Neuron (in vitro differentiated cells): ENCODE results near the gene MBP.
A peak's percentile ranks its signal among the peaks of the same experiment; 100 is the strongest.

Experiments used
- H2AFZ ChIP-seq: one replicate; pipeline ENCODE4 v1.6.1; 2013; ENCODE audit warnings: low read depth, mild to moderate bottlenecking, inconsistent platforms, low read length, moderate library complexity
- H3K27me3 ChIP-seq: one replicate; pipeline ENCODE4 v1.6.1; 2013; ENCODE audit warnings: low read length; ENCODE audit not compliant: insufficient read depth
- H3K36me3 ChIP-seq: one replicate; pipeline ENCODE4 v1.6.1; 2013; ENCODE audit warnings: low read length; ENCODE audit not compliant: insufficient read depth
- H3K4me1 ChIP-seq: one replicate; pipeline ENCODE4 v1.6.1; 2013; ENCODE audit warnings: low read length; ENCODE audit not compliant: insufficient read depth
- H3K4me3 ChIP-seq: 2 replicates; pipeline ENCODE4 v1.5.1; 2013; ENCODE audit warnings: mild to moderate bottlenecking, low read length, moderate library complexity
- H3K9me3 ChIP-seq: one replicate; pipeline ENCODE4 v1.6.1; 2013; ENCODE audit warnings: low read length

The MBP gene

GRCh38 chr18:77017355-77017754 is 115.2 kb downstream of the MBP start:
- H3K36me3 ChIP-seq, result no peaks in the 10 kb centered on the region
- H3K4me1 ChIP-seq, result peaks cover 19% of the 10 kb centered on the region
- H2AFZ ChIP-seq, result no peak overlapping the region
- no peaks in the 10 kb centered on the region for H3K27me3 ChIP-seq
- no peaks in the 10 kb centered on the region for H3K9me3 ChIP-seq
- H3K4me3 ChIP-seq, result no peak overlapping the region

DNA sequence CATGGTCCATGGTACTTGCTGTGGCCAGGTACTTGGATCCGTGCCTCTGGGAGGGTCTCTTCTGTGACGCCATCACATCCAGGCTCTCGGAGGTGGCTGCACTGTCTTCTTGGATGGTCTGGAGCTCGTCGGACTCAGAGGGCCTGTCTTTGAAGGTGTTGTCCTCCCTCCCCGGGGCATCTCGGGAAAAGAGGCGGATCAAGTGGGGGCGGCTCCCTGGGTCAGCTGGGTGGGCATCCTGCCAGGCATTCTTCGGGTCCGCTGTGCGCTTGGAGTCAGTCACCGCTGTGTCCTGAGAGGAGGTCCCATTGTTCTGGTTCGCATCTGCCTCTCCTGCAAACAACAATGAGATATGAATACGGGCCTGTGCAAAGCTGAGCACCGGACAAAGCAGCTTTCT is 115.6 kb downstream of the MBP start:
- Histone ChIP-seq H2AFZ (no peak overlapping the region), H3K27me3 (no peaks in the 10 kb centered on the region), H3K36me3 (no peaks in the 10 kb centered on the region), H3K9me3 (no peaks in the 10 kb centered on the region), H3K4me3 (no peak overlapping the region), H3K4me1 (peaks cover 19% of the 10 kb centered on the region)

DNA sequence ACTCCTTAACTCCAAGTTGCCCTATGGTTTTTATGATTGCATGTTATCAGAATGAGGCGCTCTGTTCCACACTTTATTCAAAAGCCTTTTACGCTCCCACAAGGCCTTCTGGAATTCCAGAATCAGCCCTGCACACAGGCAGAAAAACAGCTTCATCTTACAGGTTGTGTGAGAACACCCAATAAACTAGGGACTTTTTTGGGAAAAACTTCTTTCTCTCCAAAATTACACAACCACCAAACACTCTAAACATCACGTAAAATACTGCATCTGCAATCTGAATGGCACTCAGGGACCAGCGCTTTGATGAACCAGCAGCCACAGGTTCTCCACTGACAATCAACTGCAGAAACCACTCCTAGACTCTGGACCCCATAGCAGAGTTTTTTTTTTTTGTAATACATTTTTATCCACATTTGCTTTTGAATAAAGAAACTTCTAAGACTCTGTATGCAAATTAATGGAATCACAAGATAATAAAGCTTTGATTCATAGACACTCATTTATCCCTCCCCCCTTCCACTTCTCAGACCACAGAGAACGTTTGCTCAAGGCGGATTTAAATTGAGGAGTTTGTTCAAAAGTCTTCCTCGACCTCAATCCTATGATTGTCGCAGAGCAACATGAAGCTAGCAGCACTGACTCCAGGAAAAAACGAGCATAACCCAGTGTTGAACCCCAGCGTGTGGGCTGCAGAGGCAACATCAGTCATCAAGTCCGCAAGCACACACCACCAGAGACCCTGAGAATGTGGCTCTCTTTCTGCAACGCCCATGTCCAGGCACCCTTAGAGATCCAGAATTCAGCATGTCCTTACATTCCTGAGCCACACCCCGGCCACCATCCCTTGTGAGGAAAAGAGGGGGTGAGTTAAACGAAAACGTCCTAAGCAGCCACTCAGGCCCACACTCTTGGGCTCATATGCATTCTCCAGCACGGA is 116.5 kb downstream of the MBP start:
- H3K27me3 ChIP-seq, result no peaks in the 10 kb centered on the region
- H2AFZ ChIP-seq, result no peak overlapping the region
- no peak overlapping the region for H3K4me3 ChIP-seq
- peaks cover 19% of the 10 kb centered on the region for H3K4me1 ChIP-seq
- H3K36me3 ChIP-seq, result no peaks in the 10 kb centered on the region
- H3K9me3 ChIP-seq, result no peaks in the 10 kb centered on the region

- Histone ChIP-seq H2AFZ (no peak overlapping the region), H3K4me3 (no peak overlapping the region), H3K9me3 (no peaks in the 10 kb centered on the region), H3K27me3 (no peaks in the 10 kb centered on the region), H3K4me1 (peaks cover 19% of the 10 kb centered on the region), H3K36me3 (no peaks in the 10 kb centered on the region)
Measured at GRCh38 chr18:77015169-77015568, 117.4 kb downstream of the MBP start.

DNA sequence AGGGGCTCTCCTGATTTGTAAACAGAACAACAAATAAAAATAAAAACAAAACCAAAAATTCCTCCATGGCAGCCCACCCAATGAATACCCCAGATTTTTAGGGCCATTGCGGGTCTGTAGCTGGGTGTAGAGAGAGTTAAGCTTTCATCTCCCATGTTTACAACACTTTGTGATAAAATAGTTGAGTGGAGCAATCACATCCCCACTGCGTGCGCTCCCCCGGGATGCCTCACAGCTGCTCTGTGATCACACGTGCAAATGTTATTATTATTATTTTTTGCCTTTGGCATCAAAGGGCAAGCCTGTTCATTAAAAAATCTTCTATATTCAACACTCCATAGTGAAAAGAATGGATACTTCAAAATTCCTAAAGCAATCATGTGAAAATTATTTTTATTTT is 118.0 kb downstream of the MBP start:
- Histone ChIP-seq H3K4me1 (peaks cover 19% of the 10 kb centered on the region), H3K9me3 (no peaks in the 10 kb centered on the region), H3K4me3 (no peak overlapping the region), H2AFZ (no peak overlapping the region), H3K27me3 (no peaks in the 10 kb centered on the region), H3K36me3 (no peaks in the 10 kb centered on the region)

DNA sequence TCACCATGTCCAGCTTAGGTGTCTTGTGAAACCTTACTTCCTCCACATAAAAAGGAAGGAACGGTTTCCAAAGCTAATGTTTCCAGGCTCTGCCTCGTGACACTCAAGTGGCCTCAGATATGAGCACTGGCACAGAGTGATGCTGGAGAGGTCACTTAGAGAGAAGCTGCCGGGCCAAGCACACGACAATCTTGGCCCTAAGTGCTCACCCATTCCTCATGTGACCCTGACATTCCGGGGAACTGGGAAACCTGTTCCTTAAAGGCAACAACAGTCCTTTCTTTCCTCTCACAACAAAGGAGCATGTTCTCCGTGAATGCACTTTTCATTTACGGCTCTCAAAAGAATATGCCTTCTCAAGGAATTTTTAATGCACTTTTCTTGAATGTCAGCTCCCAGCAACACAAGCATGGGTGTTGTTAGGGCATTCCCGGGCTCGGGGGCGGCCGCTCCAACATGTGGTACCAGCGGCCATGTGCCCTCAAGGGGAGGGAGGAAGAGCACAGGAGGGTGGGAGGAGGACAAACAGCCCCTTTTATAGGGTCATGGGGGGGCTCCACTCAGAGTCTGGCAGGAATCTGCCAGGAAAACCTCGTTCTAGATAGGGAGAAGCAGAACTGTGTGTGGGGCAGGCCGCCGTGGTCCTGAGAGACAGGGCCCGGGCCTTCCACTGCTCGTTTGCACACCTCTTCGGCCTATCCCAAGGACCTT is 118.6 kb downstream of the MBP start:
- Histone ChIP-seq H3K4me1 (peaks cover 19% of the 10 kb centered on the region), H2AFZ (peak overlapping the region; percentile 59), H3K36me3 (no peaks in the 10 kb centered on the region), H3K27me3 (no peaks in the 10 kb centered on the region), H3K9me3 (no peaks in the 10 kb centered on the region), H3K4me3 (no peak overlapping the region)

- H3K4me1 ChIP-seq, result peaks cover 19% of the 10 kb centered on the region
- H3K27me3 ChIP-seq, result no peaks in the 10 kb centered on the region
- H3K4me3 ChIP-seq, result no peak overlapping the region
- no peak overlapping the region for H2AFZ ChIP-seq
- no peaks in the 10 kb centered on the region for H3K9me3 ChIP-seq
- no peaks in the 10 kb centered on the region for H3K36me3 ChIP-seq
Measured at GRCh38 chr18:77012806-77013541, 119.6 kb downstream of the MBP start.

DNA sequence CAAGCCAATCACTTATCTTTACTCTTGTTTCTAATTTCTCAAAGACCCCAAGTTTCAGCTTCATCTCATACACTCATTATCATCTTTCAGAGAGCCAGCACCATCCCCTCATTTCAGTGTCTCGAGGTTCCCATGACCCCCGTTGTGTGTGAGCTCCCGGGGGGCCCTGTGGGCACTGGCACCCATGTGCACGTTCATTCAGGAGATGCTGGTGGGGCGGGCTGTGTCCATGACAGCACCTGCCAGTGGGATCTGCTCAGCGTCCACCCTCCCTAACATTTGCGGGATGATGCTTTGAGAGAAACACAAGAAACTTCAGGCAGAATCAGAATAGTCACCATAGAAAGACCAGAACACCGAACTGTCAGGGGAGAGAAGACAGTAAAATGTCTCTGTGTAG is 120.5 kb downstream of the MBP start:
- no peaks in the 10 kb centered on the region for H3K9me3 ChIP-seq
- peaks cover 13% of the 10 kb centered on the region for H3K4me1 ChIP-seq
- H3K4me3 ChIP-seq, result no peak overlapping the region
- no peaks in the 10 kb centered on the region for H3K27me3 ChIP-seq
- no peaks in the 10 kb centered on the region for H3K36me3 ChIP-seq
- no peak overlapping the region for H2AFZ ChIP-seq

- H3K9me3 ChIP-seq, result no peaks in the 10 kb centered on the region
- peaks cover 4% of the 10 kb centered on the region for H3K27me3 ChIP-seq
- no peaks in the 10 kb centered on the region for H3K36me3 ChIP-seq
- H2AFZ ChIP-seq, result no peak overlapping the region
- peaks cover 8% of the 10 kb centered on the region for H3K4me1 ChIP-seq
- no peak overlapping the region for H3K4me3 ChIP-seq
Measured at GRCh38 chr18:77009675-77010074, 122.9 kb downstream of the MBP start.

- Histone ChIP-seq H3K4me3 (no peak overlapping the region), H3K4me1 (peaks cover 3% of the 10 kb centered on the region), H3K27me3 (peaks cover 7% of the 10 kb centered on the region), H3K9me3 (no peaks in the 10 kb centered on the region), H3K36me3 (no peaks in the 10 kb centered on the region), H2AFZ (no peak overlapping the region)
Measured at GRCh38 chr18:77008576-77009315, 123.8 kb downstream of the MBP start.

- H3K4me1 ChIP-seq, result no peaks in the 10 kb centered on the region
- no peak overlapping the region for H2AFZ ChIP-seq
- H3K36me3 ChIP-seq, result no peaks in the 10 kb centered on the region
- peaks cover 7% of the 10 kb centered on the region for H3K27me3 ChIP-seq
- H3K4me3 ChIP-seq, result no peak overlapping the region
- no peaks in the 10 kb centered on the region for H3K9me3 ChIP-seq
Measured at GRCh38 chr18:77008006-77008405, 124.6 kb downstream of the MBP start.

GRCh38 chr18:77007251-77007650 is 125.3 kb downstream of the MBP start:
- Histone ChIP-seq H3K4me3 (no peak overlapping the region), H3K36me3 (no peaks in the 10 kb centered on the region), H3K9me3 (no peaks in the 10 kb centered on the region), H3K4me1 (no peaks in the 10 kb centered on the region), H3K27me3 (peaks cover 7% of the 10 kb centered on the region), H2AFZ (no peak overlapping the region)
